GM23338 (cell line): ENCODE results near the gene ASS1. TPM values are rescaled to one million over a fixed set of nuclear protein-coding genes. Genes with fewer than 3 reads are reported as not detected.

Experiments used
- ATAC-seq: fragments of 200-7000 bp; cut with Tn5 transposase; 3 replicates; pipeline ENCODE4 v1.9.1; 2020
- DNase-seq: peaks from one replicate; pipeline ENCODE4 v3.0.0-alpha.2; 2015; ENCODE audit warnings: low spot score
- H2AFZ ChIP-seq: fragments of 200-600 bp; sonication (generic); 2 replicates; pipeline ENCODE4 v1.8.0; 2016; ENCODE audit warnings: antibody characterized with exemption, mild to moderate bottlenecking, moderate library complexity
- H3F3A ChIP-seq: fragments of 200-600 bp; sonication (generic); replicated peaks from 2 replicates; pipeline ENCODE4 v1.8.0; 2017; ENCODE audit warnings: antibody characterized with exemption, mixed run types, low read depth
- H3K27ac ChIP-seq: fragments of 200-600 bp; sonication (generic); 2 replicates; pipeline ENCODE4 v1.6.1; 2016; ENCODE audit warnings: low read depth
- H3K27me3 ChIP-seq: fragments of 200-600 bp; sonication (generic); 2 replicates; pipeline ENCODE4 v1.8.0; 2016; ENCODE audit warnings: mild to moderate bottlenecking, mixed run types, moderate library complexity; ENCODE audit not compliant: insufficient read depth
- H3K36me3 ChIP-seq: fragments of 200-600 bp; sonication (generic); 2 replicates; pipeline ENCODE4 v1.8.0; 2016; ENCODE audit warnings: mild to moderate bottlenecking; ENCODE audit not compliant: insufficient read depth
- H3K4me1 ChIP-seq: fragments of 200-600 bp; sonication (generic); 2 replicates; pipeline ENCODE4 v1.8.0; 2016; ENCODE audit warnings: mild to moderate bottlenecking, moderate library complexity; ENCODE audit not compliant: insufficient read depth
- H3K4me2 ChIP-seq: fragments of 200-600 bp; sonication (generic); 2 replicates; pipeline ENCODE4 v1.7.1; 2017; ENCODE audit warnings: mixed run types
- H3K4me3 ChIP-seq: fragments of 200-600 bp; sonication (generic); 2 replicates; pipeline ENCODE4 v1.6.1; 2016; ENCODE audit warnings: mixed run types
- H3K79me2 ChIP-seq: fragments of 200-600 bp; sonication (generic); replicated peaks from 2 replicates; pipeline ENCODE4 v1.8.0; 2017; ENCODE audit warnings: mild to moderate bottlenecking; ENCODE audit not compliant: insufficient read depth
- H3K9me2 ChIP-seq: fragments of 200-600 bp; sonication (generic); 2 replicates; pipeline ENCODE4 v1.8.0; 2017; ENCODE audit not compliant: insufficient read depth
- H4K20me1 ChIP-seq: fragments of 200-600 bp; sonication (generic); replicated peaks from 2 replicates; pipeline ENCODE4 v1.8.0; 2017; ENCODE audit warnings: mild to moderate bottlenecking; ENCODE audit not compliant: insufficient read depth
- H3K27ac Mint-ChIP-seq: 2 replicates; pipeline ENCODE4 v1.8.0; 2020; ENCODE audit warnings: inconsistent platforms, mild to moderate bottlenecking, moderate library complexity, mixed read lengths
- H3K27me3 Mint-ChIP-seq: 3 replicates; pipeline ENCODE4 v1.8.0; 2022; ENCODE audit warnings: low read depth, mild to moderate bottlenecking, moderate library complexity, mixed read lengths, inconsistent platforms; ENCODE audit not compliant: insufficient read depth, poor library complexity
- H3K36me3 Mint-ChIP-seq: 3 replicates; pipeline ENCODE4 v1.8.0; 2021; ENCODE audit warnings: low read depth, mild to moderate bottlenecking, inconsistent platforms, moderate library complexity, mixed read lengths
- H3K4me1 Mint-ChIP-seq: 3 replicates; pipeline ENCODE4 v1.8.0; 2020; ENCODE audit warnings: mild to moderate bottlenecking, inconsistent platforms, mixed read lengths
- H3K4me3 Mint-ChIP-seq: 3 replicates; pipeline ENCODE4 v1.8.0; 2021; ENCODE audit warnings: moderate library complexity, mild to moderate bottlenecking, inconsistent platforms, mixed read lengths
- H3K9me3 Mint-ChIP-seq: 3 replicates; pipeline ENCODE4 v1.8.0; 2020; ENCODE audit warnings: moderate library complexity, mild to moderate bottlenecking, inconsistent platforms, mixed read lengths
- CREB1 ChIP-seq: fragments of 250-450 bp; sonication (Bioruptor Pico); IDR thresholded peaks from 2 replicates; pipeline ENCODE4 v1.5.0; 2020; ENCODE audit warnings: low read depth, mild to moderate bottlenecking, moderate library complexity
- ETS1 ChIP-seq: IDR thresholded peaks from 2 replicates; pipeline ENCODE4 v1.6.1; 2016; ENCODE audit warnings: antibody characterized with exemption
- EZH2 ChIP-seq: fragments of 200-600 bp; sonication (generic); IDR thresholded peaks from one replicate; pipeline ENCODE4 v1.8.0; 2017; ENCODE audit warnings: antibody characterized with exemption, mild to moderate bottlenecking, low read depth; ENCODE audit not compliant: unreplicated experiment
- NANOG ChIP-seq: IDR thresholded peaks from 2 replicates; pipeline ENCODE4 v1.6.1; 2016; ENCODE audit warnings: antibody characterized with exemption, borderline replicate concordance
- POLR2AphosphoS5 ChIP-seq: IDR thresholded peaks from 2 replicates; pipeline ENCODE4 v1.6.1; 2016; ENCODE audit warnings: antibody characterized with exemption, low read depth
- REST ChIP-seq: IDR thresholded peaks from one replicate; pipeline ENCODE4 v1.6.1; 2018; ENCODE audit warnings: antibody characterized with exemption; ENCODE audit not compliant: unreplicated experiment
- STAT1 ChIP-seq: IDR thresholded peaks from one replicate; pipeline ENCODE4 v1.6.1; 2016; ENCODE audit warnings: antibody characterized with exemption; ENCODE audit not compliant: unreplicated experiment
- ZNF114 ChIP-seq: fragments of 250-450 bp; sonication (Bioruptor Pico); IDR thresholded peaks from 2 replicates; pipeline ENCODE4 v1.5.0; 2020; ENCODE audit warnings: mild to moderate bottlenecking, moderate library complexity
- ZNF331 ChIP-seq: fragments of 250-450 bp; sonication (Bioruptor Pico); IDR thresholded peaks from 2 replicates; pipeline ENCODE4 v1.5.0; 2020; ENCODE audit warnings: low read depth, mild to moderate bottlenecking, moderate library complexity
- polyA plus RNA-seq: library from polyadenylated mRNA; unstranded; fragments of >200 nt; fragmentation: Nextera tagmentation; extraction: Ambion mirVana; gene quantifications from 2 replicates; pipeline ENCODE4 v1.2.1, GENCODE V29; 2016
- total RNA-seq: library from RNA; depleted of rRNA; stranded (reverse); fragments of >200 nt; shearing (Covaris generic); gene quantifications from 2 replicates; pipeline ENCODE4 v1.2.3, GENCODE V29; 2014
- TF ChIP-seq, protein P1 (sequence below): fragments of 250-450 bp; sonication (Bioruptor Pico); IDR thresholded peaks from 2 replicates; pipeline ENCODE4 v1.5.0; 2020; ENCODE audit warnings: mild to moderate bottlenecking, moderate library complexity
- TF ChIP-seq, protein P2 (sequence below), 2 experiments: fragments of 200-600 bp in 1 of 2; sonication (generic) in 1 of 2; conservative IDR thresholded peaks; 2 replicates each; pipeline versions ENCODE4 v1.5.1 to v1.6.1; 2016 to 2017; ENCODE audit warnings: antibody characterized with exemption in 2 of 2, low read depth in 2 of 2, mild to moderate bottlenecking in 2 of 2, moderate library complexity in 1 of 2

Gene ASS1
- total and polyA plus RNA-seq, 2 experiments from 2014 or later: 65.8 to 103 TPM

GRCh38 chr9:130488621-130489330, 44.0 kb downstream of the ASS1 start:
- no peaks in the 10 kb centered on the region for H4K20me1 ChIP-seq
- H2AFZ ChIP-seq: no peak overlapping the region
- no peaks in the 10 kb centered on the region for H3F3A ChIP-seq
- Mint-ChIP-seq H3K4me1 (no peaks in the 10 kb centered on the region), H3K27me3 (peaks cover 10% of the 10 kb centered on the region), H3K4me3 (no peak overlapping the region), H3K9me3 (no peaks in the 10 kb centered on the region), H3K27ac (no peak overlapping the region; the same call in 1 of the 2 replicates), H3K36me3 (peaks cover 41% of the 10 kb centered on the region; the same call in 2 of the 3 replicates)
- TF ChIP-seq, protein P1, sequence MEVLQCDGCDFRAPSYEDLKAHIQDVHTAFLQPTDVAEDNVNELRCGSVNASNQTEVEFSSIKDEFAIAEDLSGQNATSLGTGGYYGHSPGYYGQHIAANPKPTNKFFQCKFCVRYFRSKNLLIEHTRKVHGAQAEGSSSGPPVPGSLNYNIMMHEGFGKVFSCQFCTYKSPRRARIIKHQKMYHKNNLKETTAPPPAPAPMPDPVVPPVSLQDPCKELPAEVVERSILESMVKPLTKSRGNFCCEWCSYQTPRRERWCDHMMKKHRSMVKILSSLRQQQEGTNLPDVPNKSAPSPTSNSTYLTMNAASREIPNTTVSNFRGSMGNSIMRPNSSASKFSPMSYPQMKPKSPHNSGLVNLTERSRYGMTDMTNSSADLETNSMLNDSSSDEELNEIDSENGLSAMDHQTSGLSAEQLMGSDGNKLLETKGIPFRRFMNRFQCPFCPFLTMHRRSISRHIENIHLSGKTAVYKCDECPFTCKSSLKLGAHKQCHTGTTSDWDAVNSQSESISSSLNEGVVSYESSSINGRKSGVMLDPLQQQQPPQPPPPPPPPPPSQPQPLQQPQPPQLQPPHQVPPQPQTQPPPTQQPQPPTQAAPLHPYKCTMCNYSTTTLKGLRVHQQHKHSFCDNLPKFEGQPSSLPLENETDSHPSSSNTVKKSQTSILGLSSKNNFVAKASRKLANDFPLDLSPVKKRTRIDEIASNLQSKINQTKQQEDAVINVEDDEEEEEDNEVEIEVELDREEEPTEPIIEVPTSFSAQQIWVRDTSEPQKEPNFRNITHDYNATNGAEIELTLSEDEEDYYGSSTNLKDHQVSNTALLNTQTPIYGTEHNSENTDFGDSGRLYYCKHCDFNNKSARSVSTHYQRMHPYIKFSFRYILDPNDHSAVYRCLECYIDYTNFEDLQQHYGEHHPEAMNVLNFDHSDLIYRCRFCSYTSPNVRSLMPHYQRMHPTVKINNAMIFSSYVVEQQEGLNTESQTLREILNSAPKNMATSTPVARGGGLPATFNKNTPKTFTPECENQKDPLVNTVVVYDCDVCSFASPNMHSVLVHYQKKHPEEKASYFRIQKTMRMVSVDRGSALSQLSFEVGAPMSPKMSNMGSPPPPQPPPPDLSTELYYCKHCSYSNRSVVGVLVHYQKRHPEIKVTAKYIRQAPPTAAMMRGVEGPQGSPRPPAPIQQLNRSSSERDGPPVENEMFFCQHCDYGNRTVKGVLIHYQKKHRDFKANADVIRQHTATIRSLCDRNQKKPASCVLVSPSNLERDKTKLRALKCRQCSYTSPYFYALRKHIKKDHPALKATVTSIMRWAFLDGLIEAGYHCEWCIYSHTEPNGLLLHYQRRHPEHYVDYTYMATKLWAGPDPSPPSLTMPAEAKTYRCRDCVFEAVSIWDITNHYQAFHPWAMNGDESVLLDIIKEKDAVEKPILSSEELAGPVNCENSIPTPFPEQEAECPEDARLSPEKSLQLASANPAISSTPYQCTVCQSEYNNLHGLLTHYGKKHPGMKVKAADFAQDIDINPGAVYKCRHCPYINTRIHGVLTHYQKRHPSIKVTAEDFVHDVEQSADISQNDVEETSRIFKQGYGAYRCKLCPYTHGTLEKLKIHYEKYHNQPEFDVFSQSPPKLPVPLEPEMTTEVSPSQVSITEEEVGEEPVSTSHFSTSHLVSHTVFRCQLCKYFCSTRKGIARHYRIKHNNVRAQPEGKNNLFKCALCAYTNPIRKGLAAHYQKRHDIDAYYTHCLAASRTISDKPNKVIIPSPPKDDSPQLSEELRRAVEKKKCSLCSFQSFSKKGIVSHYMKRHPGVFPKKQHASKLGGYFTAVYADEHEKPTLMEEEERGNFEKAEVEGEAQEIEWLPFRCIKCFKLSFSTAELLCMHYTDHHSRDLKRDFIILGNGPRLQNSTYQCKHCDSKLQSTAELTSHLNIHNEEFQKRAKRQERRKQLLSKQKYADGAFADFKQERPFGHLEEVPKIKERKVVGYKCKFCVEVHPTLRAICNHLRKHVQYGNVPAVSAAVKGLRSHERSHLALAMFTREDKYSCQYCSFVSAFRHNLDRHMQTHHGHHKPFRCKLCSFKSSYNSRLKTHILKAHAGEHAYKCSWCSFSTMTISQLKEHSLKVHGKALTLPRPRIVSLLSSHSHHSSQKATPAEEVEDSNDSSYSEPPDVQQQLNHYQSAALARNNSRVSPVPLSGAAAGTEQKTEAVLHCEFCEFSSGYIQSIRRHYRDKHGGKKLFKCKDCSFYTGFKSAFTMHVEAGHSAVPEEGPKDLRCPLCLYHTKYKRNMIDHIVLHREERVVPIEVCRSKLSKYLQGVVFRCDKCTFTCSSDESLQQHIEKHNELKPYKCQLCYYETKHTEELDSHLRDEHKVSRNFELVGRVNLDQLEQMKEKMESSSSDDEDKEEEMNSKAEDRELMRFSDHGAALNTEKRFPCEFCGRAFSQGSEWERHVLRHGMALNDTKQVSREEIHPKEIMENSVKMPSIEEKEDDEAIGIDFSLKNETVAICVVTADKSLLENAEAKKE (CRISPR knock-in tag): no peak
- TF ChIP-seq, protein P2, sequence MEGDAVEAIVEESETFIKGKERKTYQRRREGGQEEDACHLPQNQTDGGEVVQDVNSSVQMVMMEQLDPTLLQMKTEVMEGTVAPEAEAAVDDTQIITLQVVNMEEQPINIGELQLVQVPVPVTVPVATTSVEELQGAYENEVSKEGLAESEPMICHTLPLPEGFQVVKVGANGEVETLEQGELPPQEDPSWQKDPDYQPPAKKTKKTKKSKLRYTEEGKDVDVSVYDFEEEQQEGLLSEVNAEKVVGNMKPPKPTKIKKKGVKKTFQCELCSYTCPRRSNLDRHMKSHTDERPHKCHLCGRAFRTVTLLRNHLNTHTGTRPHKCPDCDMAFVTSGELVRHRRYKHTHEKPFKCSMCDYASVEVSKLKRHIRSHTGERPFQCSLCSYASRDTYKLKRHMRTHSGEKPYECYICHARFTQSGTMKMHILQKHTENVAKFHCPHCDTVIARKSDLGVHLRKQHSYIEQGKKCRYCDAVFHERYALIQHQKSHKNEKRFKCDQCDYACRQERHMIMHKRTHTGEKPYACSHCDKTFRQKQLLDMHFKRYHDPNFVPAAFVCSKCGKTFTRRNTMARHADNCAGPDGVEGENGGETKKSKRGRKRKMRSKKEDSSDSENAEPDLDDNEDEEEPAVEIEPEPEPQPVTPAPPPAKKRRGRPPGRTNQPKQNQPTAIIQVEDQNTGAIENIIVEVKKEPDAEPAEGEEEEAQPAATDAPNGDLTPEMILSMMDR (conservative IDR thresholded peaks at IDR 0.05; ENCODE audit: low read depth in 2 of 2): no peak
- TF ChIP-seq ZNF331 (no peak), ZNF114 (CRISPR knock-in tag) (no peak), REST (no peak), ETS1 (no peak), EZH2 (no peak), CREB1 (CRISPR knock-in tag) (no peak), POLR2AphosphoS5 (no peak), STAT1 (no peak), NANOG (no peak)
- no peak for ATAC-seq
- H3K4me2 ChIP-seq: no peak overlapping the region
- no peaks in the 10 kb centered on the region for H3K27me3 ChIP-seq
- no peaks in the 10 kb centered on the region for H3K9me2 ChIP-seq
- no peak overlapping the region for H3K27ac ChIP-seq
- H3K79me2 ChIP-seq: no peaks in the 10 kb centered on the region
- no peaks in the 10 kb centered on the region; the same call in 1 of the 2 replicates for H3K4me1 ChIP-seq
- DNase-seq: no peak
- H3K4me3 ChIP-seq: no peak overlapping the region
- no peaks in the 10 kb centered on the region for H3K36me3 ChIP-seq
